Mesodermal cell (in vitro differentiated cells): Measurements from ENCODE around the gene NUB1.

Experiments
- H3K27ac ChIP-seq: 2 replicates; pipeline ENCODE4 v1.7.0; 2013; ENCODE audit warnings: mild to moderate bottlenecking, low read depth, low read length, moderate library complexity; ENCODE audit not compliant: severe bottlenecking
- H3K36me3 ChIP-seq: 2 replicates; pipeline ENCODE4 v1.7.1; 2013; ENCODE audit warnings: mild to moderate bottlenecking, low read length, moderate library complexity; ENCODE audit not compliant: control insufficient read depth, insufficient read depth
- H3K4me1 ChIP-seq: one replicate; pipeline ENCODE4 v1.7.1; 2013; ENCODE audit warnings: mild to moderate bottlenecking, low read length; ENCODE audit not compliant: insufficient read depth, control insufficient read depth, poor library complexity, severe bottlenecking
- H3K4me3 ChIP-seq: 2 replicates; pipeline ENCODE4 v1.7.0; 2013; ENCODE audit warnings: low read length, control low read depth, mild to moderate bottlenecking; ENCODE audit not compliant: insufficient read depth, poor library complexity, severe bottlenecking; ENCODE audit errors: extremely low read depth
- H3K9me3 ChIP-seq: 2 replicates; pipeline ENCODE4 v1.7.1; 2013; ENCODE audit warnings: mild to moderate bottlenecking, low read length, moderate library complexity; ENCODE audit not compliant: control insufficient read depth
- WGBS, 2 experiments: methylation state at CpG; one replicate each; pipeline ENCODE4 v1.1.5; 2013; ENCODE audit warnings: missing lambda C conversion rate in 2 of 2; ENCODE audit not compliant: insufficient coverage in 2 of 2; 5-methylcytosine and 5-hydroxymethylcytosine counted together

The NUB1 gene

DNA sequence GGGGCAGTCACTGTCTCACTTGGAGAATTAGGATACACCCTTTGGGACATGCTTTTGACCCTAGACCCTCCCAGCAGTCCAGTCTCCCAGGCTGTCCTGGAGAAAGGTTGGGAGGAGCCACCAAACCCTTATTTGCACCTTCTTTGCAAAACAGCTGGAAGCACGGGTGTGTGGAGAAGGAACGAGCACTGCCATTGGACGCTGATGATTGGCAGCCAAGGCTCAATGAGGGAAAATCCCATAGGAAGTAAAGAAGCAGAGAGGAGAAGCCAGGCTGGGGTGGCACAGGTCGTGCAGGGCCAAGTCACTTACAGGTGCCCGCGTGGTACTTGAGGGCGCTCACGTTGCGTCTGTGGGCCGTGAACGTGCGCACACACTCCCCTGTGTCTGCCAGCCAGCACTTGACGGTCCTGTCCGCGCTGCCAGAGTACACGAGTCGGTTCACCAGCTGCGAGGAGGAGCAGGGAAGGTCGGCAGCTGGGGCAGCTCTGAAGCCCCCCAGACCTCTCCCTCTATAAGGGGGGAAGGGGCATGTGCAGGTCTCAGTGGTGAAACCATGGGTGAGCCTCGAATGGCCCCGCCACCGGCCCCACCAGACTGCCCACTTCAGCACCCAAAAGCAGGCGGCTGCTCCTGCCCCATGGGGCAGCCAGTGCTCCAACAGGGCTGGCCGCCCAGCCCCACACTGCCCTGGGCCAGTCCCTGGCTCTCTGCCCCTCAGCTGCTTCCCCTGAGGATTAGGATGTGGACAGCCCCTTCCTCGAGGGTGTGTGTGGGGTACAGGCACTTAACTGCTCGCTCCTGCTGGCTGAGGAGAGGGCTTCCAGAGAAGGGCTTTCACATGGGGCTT lies 43.4 kb downstream of the NUB1 start:
- WGBS, 2 experiments, result 88 to 89% methylated on average over 15 to 18 of the region's 26 CpGs
- H3K4me1 ChIP-seq, result no peaks in the 10 kb centered on the region
- peaks cover 6% of the 10 kb centered on the region for H3K36me3 ChIP-seq
- H3K4me3 ChIP-seq, result no peak overlapping the region
- no peak overlapping the region for H3K27ac ChIP-seq
- H3K9me3 ChIP-seq, result no peaks in the 10 kb centered on the region

DNA sequence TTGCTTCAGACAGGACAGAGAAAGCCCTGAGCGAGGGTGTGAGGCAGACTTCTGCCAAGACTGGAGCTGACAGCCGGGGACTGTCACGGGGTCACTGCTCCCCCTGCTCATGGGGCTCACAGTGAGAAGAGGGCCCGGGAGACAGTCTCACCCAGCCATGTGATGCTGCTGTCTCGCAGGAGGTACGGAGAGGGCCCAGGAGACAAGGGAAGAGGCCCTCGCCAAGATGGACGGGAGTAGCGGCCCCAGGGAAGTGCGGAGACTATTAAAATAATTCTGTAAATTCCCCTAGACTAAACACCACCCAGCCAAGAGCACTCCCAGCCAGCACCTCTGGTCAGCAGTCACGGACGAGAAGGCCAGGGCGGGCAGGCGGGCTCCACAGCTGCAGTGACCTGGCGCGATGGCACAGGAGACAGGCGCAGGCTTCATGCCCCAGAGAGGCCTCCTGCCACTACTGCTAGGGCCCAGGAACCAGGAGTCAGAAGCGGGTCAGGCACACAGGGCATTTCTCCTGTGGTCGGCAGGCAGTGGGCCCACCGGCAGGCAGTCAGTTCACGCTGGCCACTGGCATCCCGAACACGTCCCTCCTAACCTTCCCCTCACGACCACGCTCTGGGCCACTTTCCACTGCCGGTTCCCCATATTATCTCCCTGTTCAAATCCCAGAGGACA lies 44.2 kb downstream of the NUB1 start:
- H3K9me3 ChIP-seq, result no peaks in the 10 kb centered on the region
- H3K4me3 ChIP-seq, result no peak overlapping the region
- no peaks in the 10 kb centered on the region for H3K4me1 ChIP-seq
- 91 to 96% methylated on average over 22 to 23 of the region's 26 CpGs for WGBS, 2 experiments
- H3K27ac ChIP-seq, result no peak overlapping the region
- peaks cover 2% of the 10 kb centered on the region for H3K36me3 ChIP-seq

DNA sequence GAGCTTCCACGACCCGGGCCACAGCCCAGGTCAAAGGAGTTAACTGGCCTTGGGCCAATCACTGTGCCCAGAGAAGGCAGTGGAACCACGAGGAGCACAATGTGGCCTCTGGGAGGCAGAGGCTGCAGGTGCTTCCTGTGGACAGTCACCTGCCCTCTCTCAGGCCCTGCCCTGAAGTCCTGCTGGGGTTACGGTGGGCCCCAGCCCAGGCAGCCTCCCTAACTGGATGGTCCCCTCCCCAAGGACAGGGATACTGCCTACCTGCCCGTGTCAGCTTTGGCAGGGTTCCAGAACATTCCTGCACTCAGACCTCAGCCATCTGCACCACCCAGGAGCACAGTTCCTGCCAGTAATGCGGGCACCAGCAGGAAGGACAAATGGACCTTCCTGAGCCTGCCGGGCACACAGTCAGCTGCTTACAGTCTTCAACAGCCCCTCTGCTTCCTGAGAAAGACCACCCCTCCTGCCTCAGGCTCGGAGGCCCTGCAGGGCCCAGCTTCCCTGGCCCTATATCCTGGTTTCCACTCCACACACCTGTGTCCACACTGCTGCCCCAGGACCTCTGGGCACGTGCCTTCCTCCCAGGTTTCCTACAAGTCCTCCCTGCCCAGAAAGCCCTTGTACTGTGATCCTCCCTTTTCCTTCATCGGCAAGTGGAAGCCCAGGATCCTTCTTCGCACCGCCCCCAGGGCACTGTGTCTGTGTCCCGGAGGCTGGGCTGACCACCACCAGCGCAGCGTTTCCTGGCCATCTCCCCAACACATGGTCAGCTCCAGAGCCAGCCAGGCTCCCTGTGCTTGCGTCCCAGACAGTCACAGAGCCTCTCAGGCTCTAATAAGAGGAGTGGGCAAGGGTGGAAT lies 44.9 kb downstream of the NUB1 start:
- no peaks in the 10 kb centered on the region for H3K9me3 ChIP-seq
- H3K4me1 ChIP-seq, result no peaks in the 10 kb centered on the region
- H3K36me3 ChIP-seq, result peaks cover 2% of the 10 kb centered on the region
- WGBS, 2 experiments, result 90 to 94% methylated on average over 12 to 13 of the region's 16 CpGs
- H3K4me3 ChIP-seq, result no peak overlapping the region
- no peak overlapping the region for H3K27ac ChIP-seq

DNA sequence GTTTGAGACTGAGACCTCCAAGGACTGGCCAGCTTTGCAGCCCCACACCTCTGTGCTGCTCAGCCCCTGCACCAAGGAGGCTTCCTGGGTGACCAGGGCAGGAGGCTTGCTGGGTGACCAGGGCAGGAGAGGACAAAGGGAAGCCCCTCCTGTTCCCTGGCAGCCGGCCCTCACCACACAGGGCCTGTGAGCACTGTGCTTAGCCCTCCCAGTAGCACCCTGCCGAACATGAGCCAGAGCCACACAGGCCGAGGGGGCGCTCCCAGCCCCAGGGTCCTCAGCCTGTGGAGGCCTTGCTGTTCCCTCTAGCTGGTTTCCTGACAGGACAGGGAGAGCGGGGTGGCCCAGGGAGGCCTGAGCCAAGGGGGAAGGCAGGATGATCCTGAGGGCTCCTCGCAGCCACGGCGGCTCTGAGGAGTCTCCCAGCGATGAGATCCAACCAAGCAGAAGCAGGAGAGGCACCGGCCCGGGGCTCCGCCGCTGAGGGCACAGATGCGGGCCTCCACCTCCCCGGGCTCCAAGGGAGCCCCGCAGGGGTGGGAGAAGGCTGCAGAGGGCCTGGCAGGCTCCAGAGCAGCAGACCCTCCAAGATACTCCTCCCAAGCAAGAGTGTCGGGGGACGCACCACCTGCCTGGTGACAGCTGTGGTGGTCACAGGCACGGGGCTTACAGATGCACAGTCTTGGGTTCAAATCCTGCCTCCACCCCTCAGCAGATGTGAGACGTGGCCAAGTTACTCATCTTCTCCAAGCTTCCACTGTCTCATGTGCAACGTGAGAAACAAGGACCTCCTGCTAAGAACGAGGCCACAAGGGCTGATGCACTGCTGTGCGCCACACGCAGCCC lies 45.8 kb downstream of the NUB1 start:
- WGBS, 2 experiments, result 93 to 96% methylated on average over 17 to 20 of the region's 24 CpGs
- no peaks in the 10 kb centered on the region for H3K4me1 ChIP-seq
- peaks cover 2% of the 10 kb centered on the region for H3K36me3 ChIP-seq
- no peak overlapping the region for H3K27ac ChIP-seq
- H3K4me3 ChIP-seq, result no peak overlapping the region
- no peaks in the 10 kb centered on the region for H3K9me3 ChIP-seq

DNA sequence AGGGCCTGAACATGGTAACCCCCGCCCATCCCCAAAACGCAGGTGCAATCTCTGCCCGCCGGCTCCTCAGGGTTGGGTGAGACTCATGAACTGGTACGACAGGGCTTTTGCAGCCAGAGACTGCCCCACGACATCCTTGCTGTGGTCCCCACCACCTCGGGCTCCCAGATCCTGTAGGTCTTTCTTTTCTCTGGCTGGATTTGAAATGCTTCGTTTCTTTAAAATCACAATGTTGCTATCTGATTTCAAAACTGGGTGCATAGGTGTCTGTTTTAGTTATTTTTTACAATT lies 46.3 kb downstream of the NUB1 start:
- no peak overlapping the region for H3K27ac ChIP-seq
- WGBS, 2 experiments, result 92 to 93% methylated on average over 7 of the region's 8 CpGs
- no peaks in the 10 kb centered on the region for H3K4me1 ChIP-seq
- H3K9me3 ChIP-seq, result no peaks in the 10 kb centered on the region
- no peak overlapping the region for H3K4me3 ChIP-seq
- peaks cover 2% of the 10 kb centered on the region for H3K36me3 ChIP-seq

DNA sequence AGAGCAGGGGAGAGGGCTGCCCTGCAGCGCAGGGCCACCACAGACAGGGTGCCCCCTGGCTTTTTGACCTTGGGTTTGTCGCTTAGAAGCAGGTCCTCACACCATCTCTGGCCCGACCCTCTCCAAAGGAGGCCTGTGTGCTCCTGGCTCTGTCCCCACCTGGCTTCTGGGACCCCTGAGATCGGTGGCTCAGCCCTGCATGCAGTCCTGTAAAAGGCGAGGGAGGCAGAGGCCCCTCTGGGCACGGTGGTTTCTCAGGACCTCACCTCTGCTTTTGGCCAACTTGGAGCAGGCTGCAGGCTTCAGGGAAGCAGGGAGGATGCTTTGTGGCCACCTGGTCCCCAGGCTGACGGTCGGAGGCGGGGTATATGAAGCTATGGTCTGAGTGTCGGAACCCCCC lies 46.8 kb downstream of the NUB1 start:
- Histone ChIP-seq H3K9me3 (no peaks in the 10 kb centered on the region), H3K27ac (no peak overlapping the region), H3K4me1 (peaks cover 3% of the 10 kb centered on the region), H3K36me3 (peaks cover 2% of the 10 kb centered on the region), H3K4me3 (no peak overlapping the region)
- WGBS, 2 experiments, result 76 to 87% methylated on average over 5 to 7 of the region's 10 CpGs

DNA sequence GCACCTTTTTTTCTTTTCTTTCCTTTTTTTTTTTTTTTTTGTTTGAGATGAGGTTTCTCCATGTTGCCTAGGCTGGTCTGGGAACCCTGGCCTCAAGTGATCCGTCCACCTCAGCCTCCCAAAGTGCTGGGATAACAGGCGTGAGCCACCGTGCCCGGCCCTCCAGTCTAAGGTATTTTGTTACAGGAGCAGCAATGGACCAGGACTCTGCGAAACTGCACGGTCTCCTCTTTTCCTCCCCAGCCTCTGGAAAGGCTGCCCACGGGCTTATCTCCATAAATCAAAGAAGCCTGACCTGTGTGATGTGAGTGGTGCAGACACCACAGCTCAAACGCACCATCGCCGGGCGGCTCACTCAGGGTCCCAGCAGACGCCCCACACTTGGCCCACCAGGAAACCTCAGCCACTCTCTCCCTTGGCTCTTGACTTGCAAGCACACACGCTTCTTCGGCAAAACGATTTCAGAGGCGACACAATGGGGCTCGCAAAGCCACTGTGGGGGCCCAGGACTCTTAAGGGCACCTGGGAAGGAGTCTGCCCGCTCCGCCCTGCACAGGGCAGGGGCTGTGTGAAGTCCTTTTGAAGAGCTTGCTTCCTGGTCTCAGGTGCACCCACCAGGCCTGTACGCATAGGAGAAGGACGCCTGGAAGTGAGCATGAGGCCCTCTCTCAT lies 47.6 kb downstream of the NUB1 start:
- no peak overlapping the region for H3K27ac ChIP-seq
- H3K4me1 ChIP-seq, result peaks cover 8% of the 10 kb centered on the region
- no peaks in the 10 kb centered on the region for H3K9me3 ChIP-seq
- H3K36me3 ChIP-seq, result peaks cover 2% of the 10 kb centered on the region
- WGBS, 2 experiments, result 95 to 96% methylated on average over 13 to 14 of the region's 21 CpGs
- no peak overlapping the region for H3K4me3 ChIP-seq

DNA sequence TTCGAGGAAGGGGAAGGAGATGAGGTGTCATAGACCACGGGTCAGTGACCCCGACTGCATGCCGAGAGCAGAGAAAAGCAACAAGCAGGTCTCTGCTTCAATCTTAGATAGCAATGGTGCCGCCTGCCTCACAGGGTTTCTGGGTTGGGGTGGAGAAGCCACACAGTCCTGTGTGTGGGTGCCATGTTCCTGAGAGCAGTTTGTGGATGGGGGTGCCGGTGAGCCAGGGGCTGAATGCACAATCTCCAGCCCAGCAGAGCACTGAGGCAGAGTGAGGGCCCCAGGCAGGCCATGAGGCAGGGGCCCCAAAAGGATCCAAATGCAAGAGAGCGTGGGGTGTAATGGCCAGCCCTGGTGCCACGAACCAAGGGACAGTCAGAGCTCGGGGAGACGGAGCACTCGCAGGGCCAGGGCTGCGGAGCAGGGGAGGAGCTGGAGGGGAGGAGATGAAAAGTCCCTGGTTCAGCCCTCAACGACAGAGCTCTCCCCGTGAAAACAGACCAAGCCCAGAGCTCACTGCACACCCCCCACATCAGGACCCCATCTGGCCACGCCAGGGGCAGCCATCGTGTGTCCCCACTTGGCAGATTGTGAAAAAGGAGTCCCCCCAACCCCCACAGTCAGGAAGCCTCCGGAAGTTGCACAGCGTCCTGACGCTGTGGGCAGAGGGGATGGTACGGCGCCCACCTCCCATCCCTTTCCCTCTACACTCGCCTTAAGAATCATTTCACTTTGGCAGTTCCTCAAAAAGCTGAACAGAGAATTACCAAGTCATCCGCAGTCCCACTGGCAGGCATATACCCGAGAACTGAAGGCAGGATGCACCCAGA lies 48.4 kb downstream of the NUB1 start:
- Histone ChIP-seq H3K4me1 (peaks cover 12% of the 10 kb centered on the region), H3K36me3 (peaks cover 7% of the 10 kb centered on the region), H3K27ac (no peak overlapping the region), H3K9me3 (no peaks in the 10 kb centered on the region), H3K4me3 (no peak overlapping the region)
- 93 to 96% methylated on average over 16 to 21 of the region's 24 CpGs for WGBS, 2 experiments

DNA sequence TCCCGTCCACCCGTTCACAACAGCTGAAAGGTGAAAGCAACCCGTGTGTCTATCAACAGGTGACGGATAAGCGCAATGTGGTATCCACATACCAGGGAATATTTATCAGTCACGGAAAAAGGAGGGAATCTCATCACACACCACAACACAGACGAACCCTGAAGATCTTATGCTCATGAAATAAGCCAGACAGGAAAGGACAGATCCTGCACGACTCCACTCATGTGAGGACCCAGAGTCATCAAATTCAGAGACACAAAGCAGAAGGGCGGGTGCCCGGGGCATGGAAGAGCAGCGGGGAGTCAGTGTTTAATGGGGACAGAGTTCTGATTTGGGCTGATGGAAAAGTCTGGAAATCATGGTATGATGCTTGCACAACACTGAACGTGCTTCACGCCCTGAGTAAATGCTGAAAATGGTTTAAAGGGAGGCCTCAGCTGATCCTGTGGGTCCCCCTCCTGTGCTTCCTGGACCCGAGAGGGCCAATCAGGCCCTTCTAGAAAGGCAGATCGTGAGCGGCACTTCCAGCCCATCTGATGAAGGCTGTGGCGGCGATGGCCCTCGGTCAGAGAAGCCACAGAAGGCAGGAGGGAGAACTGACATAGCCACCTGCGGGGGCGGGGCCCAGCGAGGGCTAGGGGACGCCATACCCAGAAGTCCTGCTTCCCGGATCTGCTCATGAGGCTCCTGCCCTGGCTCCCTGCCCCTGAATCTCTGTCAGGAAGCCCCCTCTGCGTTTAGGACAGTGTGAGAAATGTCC lies 49.2 kb downstream of the NUB1 start:
- Histone ChIP-seq H3K4me3 (no peak overlapping the region), H3K36me3 (peaks cover 8% of the 10 kb centered on the region), H3K9me3 (no peaks in the 10 kb centered on the region), H3K4me1 (peaks cover 15% of the 10 kb centered on the region), H3K27ac (no peak overlapping the region)
- 90% methylated on average over 19 to 22 of the region's 25 CpGs for WGBS, 2 experiments
